ENCODE measurements around the gene STIM1.

DNA sequence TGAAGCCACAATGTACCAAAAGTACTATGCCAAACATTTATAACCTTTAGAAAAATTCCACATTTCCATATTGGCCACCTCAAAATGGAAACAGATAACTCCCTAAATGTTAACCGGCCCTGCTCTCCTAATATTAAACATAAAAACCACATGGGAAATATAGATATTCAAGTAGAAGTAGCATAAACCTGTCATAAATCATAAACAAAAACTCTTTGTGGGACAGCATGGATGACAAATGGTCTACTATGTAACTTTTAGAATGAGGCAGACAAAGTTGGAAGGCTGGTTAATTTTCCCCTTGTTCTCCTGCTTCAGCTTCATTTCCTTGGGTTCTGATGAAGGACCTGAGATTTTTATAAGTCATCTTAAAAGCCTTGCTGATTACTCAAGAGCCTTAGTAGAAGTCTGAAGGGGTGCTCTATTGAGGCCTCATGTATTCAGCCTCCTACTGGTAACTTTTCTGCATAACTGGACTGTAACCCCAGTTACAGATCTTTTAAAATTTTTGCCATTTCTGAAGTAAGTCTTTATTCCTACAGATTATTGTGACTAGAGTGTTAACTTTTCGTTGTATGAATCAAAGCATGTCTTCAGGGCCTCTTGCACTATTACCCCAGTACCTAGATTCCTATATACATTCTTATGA is 116.4 kb downstream of the STIM1 start:
- TF ChIP-seq NR3C1 (CRISPR knock-in tag; conservative IDR thresholded peaks at IDR 0.05; ENCODE audit: low read depth), result no peak
- TF ChIP-seq ZNF232 (CRISPR knock-in tag; IDR thresholded peaks at IDR 0.05), result no peak
- TF ChIP-seq, protein P1, sequence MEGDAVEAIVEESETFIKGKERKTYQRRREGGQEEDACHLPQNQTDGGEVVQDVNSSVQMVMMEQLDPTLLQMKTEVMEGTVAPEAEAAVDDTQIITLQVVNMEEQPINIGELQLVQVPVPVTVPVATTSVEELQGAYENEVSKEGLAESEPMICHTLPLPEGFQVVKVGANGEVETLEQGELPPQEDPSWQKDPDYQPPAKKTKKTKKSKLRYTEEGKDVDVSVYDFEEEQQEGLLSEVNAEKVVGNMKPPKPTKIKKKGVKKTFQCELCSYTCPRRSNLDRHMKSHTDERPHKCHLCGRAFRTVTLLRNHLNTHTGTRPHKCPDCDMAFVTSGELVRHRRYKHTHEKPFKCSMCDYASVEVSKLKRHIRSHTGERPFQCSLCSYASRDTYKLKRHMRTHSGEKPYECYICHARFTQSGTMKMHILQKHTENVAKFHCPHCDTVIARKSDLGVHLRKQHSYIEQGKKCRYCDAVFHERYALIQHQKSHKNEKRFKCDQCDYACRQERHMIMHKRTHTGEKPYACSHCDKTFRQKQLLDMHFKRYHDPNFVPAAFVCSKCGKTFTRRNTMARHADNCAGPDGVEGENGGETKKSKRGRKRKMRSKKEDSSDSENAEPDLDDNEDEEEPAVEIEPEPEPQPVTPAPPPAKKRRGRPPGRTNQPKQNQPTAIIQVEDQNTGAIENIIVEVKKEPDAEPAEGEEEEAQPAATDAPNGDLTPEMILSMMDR (IDR thresholded peaks at IDR 0.05), result no peak
- TF ChIP-seq, protein P2, sequence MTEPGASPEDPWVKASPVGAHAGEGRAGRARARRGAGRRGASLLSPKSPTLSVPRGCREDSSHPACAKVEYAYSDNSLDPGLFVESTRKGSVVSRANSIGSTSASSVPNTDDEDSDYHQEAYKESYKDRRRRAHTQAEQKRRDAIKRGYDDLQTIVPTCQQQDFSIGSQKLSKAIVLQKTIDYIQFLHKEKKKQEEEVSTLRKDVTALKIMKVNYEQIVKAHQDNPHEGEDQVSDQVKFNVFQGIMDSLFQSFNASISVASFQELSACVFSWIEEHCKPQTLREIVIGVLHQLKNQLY (CRISPR knock-in tag; IDR thresholded peaks at IDR 0.05), result no peak
- TF ChIP-seq ELF4 (CRISPR knock-in tag; IDR thresholded peaks at IDR 0.05; ENCODE audit: low read depth), result no peak

All from WTC11 (cell line).